Mucosa of gallbladder (tissue), 1 donor: ENCODE data around the gene EXOC6. TPM values are rescaled to one million over a fixed set of nuclear protein-coding genes. Genes with fewer than 3 reads are reported as not detected.
"Not testable (repeated sequence)": the region's sequence is repeated elsewhere in the genome, so short reads cannot be mapped to it uniquely, and the experiment has no call there.

Experiments used
- DNase-seq: peaks from one replicate; pipeline ENCODE4 v3.0.0-alpha.2; 2020; ENCODE audit warnings: low spot score
- total RNA-seq: library from RNA; stranded (reverse); gene quantifications from one replicate; pipeline ENCODE4 v1.2.1, GENCODE V29; 2021
- donor health status: DM: no; HTN: no; CAD: no.

Gene EXOC6
- total RNA-seq, 1 donor from 2014 or later = 26.0 TPM

DNA sequence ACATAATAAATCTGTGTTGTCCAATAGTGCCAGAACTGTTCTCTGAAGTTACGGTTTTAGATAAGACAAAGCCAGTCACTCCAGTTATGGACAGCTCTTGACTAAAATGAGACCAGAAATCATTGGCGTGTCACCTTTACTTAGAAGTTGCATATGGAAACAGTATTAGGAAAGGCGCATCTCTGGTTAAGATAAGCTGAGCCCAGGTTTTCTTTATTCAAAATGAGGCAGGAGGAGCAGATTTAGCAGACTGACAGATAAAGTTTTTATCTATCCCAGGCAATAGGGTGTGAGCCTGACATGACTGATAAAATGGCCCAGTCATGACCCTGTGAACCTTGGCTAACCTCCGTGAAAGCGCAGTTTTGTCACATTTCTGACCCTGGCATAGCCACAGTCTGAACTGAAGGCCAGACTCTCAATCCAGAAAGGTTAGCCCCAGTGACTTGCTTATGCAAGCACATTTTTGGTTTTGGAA is 229.6 kb downstream of the EXOC6 start:
- DNase-seq = no peak

DNA sequence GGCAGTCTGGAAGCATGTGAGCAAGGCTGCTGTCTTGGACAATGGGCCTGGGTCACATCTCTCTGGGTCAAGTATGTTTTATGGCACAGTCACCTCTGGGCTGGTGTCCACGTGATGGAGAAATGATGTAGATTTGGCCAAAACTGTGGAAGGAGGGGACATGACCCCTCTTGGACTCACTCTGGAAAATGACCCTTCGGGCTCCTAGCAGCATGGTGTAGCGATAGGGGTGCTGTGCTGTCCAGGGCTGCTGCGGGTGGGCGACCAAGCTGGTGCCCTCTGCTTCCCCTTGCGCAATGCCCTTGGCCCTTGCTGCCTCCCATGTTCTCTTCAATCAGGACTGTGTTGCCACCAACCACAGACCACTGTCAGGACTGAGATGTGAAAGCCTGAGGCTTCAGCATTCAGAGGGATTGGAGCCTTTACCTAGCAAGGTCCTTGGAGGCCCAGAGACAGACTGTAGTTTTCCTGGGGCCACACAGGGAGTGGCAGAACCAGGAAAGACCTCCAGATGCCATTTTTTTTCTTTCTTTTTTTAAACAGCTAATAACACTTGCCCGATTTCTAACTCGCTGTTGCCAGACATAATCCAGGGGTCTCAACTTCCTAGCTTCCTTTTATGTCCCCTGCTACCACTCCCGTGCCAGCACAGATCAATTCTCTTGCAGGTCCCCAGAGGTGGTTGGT is 231.5 kb downstream of the EXOC6 start:
- peak; percentile 8 for DNase-seq

DNA sequence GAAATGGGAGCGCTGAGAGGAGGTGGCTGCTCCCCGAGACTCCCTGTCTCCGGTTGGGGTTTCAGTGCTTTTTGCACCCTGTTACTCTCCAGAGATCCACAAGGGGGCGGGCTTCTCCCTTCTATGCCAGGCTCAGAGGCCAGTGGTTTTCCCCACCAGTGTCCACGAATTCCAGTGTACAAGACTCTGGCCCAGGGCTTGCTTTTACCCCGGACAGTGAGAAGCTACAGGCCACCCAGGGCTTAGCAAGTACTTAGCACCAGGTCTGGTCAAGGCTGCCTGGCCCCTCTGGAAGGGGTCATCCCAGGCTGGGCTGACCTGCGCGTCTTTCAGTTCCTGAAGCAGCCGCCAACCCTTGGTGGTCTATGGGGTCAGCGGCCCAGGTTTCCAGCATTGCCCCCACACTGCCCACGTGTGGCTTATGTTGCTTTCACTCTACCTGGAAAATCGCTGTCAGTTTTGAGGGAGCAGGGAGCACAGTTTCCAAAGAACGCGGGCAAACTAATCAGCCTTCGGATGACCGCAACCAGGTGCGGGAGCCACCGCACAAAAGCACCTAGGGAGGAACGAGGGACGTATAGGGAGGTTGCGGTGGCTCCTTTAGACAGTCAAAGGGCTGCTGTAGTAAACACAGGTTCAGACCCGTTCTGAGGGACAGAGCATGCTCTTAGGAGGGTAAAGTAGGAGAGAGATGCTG is 232.2 kb downstream of the EXOC6 start:
- peak; percentile 39 for DNase-seq

DNA sequence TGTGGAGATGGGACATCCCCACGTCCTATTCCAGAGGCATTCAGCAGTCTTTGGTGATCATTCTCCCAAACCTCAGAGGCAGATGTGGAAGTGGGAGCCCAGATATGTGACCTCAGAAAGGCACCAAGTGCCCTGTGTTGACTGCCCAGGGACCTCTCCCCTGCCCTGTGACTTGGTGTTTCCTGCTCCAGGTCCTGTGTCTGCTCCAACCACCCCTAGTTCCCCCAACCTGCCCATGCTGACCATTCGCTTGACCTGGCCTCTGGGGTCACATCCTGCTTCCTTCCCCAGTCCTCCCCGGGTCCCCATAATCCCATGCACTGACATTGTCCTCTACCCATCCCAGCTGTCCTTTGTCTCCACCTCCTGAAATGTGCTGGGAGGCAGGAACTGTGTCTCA is 233.0 kb downstream of the EXOC6 start:
- DNase-seq = peak; percentile 6

DNA sequence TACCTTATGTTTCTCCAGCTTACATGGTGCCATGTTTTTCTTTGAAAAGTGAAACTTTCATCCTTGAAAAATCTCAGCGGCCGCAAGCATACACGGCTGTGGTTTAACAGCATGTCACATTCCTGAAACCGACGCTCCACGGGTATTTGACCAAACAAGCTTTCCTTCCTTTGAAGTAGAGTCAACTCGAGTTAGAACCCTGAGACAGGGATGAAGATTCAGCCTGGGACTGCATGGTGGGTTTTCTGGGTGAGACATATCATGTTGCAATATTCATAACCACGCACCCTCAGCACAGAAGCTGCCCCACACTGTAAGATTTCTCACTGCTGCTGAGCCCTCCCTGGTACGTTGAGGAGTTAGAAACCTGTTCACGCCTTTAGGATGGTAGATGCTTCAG is 233.5 kb downstream of the EXOC6 start:
- peak; percentile 3 for DNase-seq

DNA sequence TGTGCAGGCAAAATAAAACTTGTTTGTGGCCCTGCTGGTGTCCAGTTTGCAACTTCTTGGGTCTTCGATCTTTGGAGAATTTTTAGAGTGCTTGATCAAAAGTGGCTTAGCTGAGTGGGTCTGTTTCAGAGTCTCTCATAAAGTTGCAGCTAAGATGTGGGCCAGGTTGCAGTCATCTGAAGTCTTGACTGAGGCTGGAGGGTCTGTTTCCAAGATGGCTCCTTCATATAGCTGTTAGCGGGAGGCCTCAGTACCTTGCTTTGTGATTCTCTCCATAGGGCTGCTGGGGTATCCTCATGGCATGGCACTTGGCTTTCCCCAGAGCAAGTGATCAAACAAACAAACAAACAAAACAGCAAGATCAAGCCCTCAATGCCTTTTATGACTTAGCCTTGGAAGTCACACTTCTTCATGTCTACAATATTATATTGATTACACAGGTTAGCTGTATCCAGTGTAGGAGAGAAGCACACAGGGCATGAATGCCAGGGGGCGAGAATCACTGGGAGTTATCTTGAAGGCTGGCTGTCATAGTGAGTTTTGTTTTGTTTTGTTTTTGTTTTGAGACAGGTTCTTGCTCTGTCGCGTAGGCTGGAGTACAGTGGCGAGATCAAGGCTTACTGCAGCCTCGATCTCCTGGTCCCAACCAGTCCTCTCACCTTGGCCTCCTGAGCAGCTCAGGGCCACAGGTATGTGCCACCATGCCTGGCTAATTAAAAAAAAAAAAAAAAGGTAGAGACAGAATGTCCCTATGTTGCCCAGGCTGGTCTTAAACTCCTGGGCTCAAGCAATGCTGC is 235.6 kb downstream of the EXOC6 start:
- no peak for DNase-seq

DNA sequence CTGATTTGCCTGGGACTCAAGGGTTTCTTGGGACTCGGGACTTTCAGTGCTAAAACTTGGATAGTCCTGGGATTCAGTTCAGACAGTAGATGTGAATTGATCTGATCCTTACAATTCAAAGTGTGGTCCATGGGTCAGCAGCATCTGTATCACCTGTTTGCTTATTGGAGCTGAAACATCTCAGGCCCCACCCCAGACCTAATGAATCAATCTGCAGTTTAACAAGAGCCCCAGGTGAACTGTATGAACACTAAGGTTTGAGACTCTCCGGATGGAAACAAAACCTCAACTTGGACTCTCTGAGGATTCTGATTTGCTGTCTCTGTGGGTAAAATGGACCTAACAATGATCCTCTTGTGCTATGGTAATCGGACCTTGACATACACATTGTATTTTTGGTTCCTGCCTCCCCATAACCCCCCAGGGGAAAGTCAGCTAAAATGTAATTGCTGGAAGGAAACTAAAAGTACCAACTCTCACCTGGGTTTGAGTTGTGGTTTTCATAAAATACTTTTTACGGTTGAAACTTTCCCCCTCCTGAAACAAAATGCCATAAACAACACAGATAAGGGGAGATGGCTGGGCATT is 237.0 kb downstream of the EXOC6 start:
- no peak for DNase-seq

DNA sequence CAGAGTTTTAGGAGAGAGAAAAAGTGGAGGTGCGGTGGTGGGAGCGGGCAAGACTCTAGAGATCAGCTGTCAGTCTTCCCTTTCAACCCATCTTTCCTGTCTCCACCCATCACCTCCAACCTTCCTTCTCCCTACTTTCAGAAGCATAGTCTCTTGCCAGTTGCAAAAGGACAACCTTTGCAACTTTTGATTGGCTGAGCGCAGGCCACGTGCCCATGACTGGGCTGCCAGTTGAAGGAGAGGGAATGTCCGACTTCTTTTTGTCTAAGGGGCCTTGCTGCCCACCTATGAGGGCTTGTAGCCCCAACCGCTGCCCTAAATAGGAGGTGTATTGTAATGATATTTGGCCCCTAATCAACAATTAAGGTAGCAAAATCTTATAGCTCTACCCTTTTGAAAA is 238.0 kb downstream of the EXOC6 start:
- no peak for DNase-seq

DNA sequence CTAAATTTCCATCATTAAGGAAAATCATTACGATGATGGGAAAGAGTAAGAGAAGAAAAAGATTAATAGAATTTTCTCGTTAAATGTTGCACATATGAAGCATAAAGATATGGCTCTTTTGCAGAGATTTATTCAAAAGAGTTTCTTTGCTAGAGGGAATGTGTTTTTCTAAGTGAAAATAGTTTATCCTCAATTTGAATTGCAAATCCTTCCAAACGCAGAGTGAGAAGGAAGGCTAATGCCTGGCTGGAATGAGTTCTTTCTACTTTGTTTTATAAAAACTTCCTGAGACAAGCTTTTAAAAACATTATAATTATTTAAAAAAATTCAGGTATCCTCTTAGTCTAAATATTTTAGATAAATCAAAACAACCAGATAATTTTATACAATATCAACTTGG is 239.5 kb downstream of the EXOC6 start:
- no peak for DNase-seq

DNA sequence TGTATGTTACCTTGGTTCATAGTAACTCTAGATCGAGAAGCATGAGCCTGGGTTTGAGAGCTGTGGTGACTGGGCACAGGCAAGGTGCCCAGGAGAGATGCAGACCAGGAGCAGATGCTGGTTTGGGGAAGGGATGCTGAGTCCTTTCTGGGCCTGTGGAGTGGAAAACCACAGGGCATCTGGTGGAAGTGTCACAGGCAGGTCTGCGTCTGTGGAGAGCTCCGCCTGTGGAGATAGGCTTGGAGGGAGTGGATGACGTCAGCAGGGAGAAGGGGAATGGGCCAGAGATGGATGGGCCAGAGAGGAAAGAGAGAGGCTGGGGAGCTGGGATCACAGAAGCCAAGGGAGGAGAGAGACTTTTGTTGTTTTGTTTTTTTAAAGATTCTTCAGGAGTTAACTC is 240.1 kb downstream of the EXOC6 start:
- DNase-seq = no peak

DNA sequence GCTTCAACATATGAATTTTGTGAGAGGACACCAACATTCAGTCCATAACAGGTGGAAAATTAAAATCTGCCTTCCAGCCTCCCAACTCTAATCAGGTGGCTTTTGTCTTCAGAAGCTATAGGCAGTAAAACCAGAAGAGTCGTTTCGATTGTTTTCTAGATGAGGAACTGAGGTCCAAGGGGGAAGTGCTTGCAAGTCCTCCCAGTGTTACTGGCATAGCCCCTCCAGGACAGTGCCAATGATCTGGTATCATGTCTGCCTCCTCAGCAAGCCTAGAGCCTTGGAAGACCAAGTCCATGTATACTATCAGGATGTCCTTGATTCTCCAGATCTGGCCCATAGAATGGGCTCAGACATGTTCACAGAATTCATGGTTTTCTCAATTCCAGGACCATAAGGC is 242.3 kb downstream of the EXOC6 start:
- DNase-seq = no peak

DNA sequence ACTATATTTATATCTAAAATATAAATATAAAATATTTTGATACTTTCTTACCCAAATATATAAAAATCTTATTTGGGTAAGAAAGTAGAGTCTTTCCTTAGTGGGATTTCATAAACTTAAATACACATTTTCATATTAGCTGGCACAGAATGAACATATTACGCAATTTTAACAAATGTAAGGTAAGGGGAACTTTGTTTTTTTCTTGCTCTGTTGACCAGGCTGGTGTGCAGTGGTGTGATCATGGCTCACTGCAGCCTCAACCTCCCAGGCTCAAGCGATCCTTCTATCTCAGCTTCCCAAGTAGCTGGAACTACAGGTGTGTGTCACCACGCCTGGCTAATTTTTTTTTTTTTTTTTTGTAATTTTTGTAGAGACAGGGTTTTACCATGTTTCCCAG is 243.6 kb downstream of the EXOC6 start:
- DNase-seq = no peak

DNA sequence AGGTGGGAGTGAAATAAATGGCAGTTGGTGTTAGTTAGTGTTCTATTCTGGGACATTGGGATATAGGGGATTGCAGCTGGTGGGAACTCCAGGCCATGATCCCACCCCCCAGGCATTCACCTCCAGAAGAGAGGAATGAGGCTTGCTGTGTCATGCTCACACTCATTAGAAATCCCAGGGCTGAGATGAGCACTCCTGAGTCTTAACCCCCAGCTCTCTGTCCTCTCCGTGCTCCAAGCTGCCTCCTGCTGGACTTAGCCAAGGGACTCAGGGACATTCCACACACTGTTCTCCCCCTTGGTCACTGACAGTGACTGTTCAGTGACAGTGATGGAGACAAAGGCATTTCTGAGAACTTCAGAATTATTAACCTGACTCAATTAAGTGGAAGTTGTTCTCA is 246.9 kb downstream of the EXOC6 start:
- no peak for DNase-seq

DNA sequence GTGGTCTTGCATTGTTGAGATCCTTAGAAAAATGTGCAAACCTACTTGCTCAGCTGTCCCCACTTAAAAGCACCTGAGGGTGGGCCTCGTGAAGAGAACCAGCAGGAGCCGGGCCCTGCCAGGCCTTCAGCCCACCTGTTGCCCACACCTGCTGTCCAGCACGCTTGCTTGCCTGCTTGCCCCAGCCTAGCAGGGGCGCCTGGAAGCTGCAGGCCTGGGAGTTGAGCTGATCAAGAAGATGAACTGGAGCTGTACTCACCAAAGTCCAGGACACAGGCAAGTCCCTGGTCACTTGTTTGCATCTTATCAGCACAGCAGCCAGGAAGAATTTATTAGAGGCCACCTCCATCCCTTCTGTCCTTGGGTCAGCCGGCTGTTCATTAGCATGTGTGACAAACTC is 248.6 kb downstream of the EXOC6 start:
- no peak for DNase-seq

DNA sequence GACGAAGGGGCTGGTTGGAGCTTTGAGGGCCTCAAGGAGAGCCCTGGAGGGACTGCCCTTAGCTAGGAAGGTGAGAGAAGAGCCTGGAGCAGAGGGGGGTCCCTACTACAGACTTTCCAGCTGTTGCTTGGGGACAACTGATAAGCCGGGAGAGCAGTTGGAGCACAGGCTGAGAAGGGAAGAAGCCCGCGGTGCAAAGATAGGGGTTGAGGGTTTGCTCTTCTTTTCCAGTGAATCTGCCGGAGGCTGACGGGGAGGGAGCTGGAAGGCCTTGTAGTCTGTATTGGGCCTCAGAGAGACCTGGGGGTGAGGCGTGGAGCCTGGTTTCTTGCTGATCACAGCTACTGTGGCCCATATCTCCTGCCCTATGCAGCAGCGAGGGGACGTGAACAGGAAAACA is 249.1 kb downstream of the EXOC6 start:
- no peak for DNase-seq

DNA sequence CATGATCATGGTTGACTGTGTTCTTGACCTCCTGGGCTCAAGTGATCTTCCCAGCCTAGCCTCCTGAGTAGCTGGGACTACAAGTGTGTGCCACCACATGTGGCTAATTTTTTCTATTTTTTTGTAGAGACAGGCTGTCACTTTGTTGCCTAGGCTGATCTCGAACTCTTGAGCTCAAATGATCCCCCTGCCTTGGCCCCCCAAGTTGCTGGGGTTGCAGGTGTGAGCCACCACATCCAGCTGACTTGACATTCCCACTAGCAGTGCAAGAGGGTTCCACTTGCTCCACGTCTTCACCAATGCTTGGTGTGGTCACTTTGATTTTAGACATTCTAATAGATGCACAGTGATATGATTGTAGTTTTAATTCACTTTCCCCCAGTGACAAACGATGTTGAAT is 250.5 kb downstream of the EXOC6 start:
- no peak for DNase-seq

DNA sequence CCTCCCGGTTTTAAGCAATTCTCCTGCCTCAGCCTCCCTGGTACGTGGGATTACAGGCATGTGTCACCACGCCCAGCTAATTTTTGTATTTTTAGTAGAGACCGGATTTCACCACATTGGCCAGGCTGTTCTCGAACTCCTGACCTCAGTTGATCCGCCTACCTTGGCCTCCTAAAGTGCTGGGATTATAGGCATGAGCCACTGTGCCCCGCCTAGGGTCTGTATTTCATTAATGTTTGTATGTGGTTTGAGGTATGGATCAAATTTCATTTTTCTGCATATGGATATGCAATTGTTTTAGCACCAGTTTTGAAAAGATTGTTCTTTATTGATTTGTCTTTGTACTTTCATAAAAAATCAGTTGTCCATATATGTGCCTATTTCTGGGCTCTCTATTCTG is 251.3 kb downstream of the EXOC6 start:
- DNase-seq = no peak

DNA sequence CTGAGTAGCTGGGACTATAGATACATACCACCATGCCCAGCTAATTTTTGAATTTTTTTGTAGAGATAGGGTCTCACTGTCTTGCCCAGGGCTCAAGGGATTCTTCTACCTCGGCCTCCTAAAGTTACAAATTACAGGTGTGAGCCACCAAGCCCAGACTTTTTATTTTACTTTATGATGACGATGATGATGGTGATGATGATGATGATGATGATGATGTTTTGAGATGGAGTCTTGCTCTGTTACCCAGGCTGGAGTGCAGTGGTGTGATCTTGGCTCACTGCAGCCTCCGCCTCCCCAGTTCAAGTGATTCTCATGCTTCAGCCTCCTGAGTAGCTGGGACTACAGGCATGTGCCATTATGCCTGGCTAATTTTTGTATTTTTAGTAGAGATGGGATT is 252.8 kb downstream of the EXOC6 start:
- DNase-seq = not testable (repeated sequence)

DNA sequence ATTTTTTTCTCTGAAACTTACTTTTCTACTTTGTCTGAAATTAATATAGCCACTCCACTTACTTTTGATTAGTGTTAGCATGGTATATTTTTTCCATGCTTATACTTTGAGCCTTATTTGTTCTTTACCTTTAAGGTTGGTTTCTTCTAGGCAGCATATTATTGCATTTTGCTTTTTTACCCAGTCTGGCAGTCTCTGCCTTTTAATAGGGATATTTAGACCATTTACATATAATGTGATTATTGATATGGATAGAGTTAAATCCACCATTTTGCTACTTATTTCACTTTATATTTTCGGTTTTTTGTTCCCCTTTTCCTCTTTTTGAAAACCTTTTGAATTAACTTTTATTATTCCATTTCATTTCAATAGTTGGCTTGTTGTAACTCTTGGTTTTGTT is 255.6 kb downstream of the EXOC6 start:
- no peak for DNase-seq

DNA sequence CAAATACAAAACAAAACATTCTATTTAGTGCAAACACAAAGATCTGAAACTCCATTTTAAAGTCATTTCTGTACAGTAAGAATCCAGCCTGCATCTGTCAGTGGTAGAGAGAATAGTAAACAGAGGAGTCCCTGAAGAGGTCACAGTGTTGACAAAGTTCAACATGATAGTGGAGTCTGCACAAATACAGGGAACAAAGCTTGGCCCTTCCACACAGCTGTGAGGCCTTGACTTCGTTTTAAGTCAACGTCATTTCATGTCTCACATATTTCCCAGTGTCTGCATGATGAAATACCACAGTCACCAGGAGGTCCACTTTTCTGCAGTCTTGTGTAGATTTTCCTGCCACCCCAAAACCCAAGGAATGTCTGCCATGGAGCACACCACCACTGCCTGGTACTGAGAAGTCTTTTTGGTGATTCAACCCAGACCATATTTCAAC is 258.3 kb downstream of the EXOC6 start:
- DNase-seq = no peak
